ENCODE results near the gene TBC1D17.

- TF ChIP-seq POLR2A (IDR thresholded peaks at IDR 0.05; ENCODE audit: low read depth, low read length) (no peak), POLR2AphosphoS5 (IDR thresholded peaks at IDR 0.05; ENCODE audit: low read depth, low read length) (no peak), TAF1 (IDR thresholded peaks at IDR 0.05; ENCODE audit: low read depth, low read length) (no peak), SPI1 (IDR thresholded peaks at IDR 0.05; ENCODE audit: low read depth, low read length) (no peak), POU2F2 (IDR thresholded peaks at IDR 0.05; ENCODE audit: low read depth, low read length) (no peak), PAX5 (IDR thresholded peaks at IDR 0.05; ENCODE audit: insufficient read depth, low read length, severe bottlenecking) (no peak)
Observed at GRCh38 chr19:49856574-49857021, 20.9 kb upstream of the TBC1D17 start.

All from GM12891 (cell line).